B cell (primary cell): ENCODE results near the gene CSNK1A1. TPM values are rescaled to one million over a fixed set of nuclear protein-coding genes. Genes with fewer than 3 reads are reported as not detected.

Experiments
- ATAC-seq: fragments of 200-7000 bp; cut with Tn5 transposase; one replicate; pipeline ENCODE4 v1.10.0; 2021; ENCODE audit warnings: low read depth, mild to moderate bottlenecking, moderate number of reproducible peaks, moderate library complexity
- CTCF ChIA-PET: fragments of 350-600 bp; sonication (Branson Sonifier 250); formaldehyde crosslinking; loops from one replicate; lab custom pipeline; 2021; ENCODE audit warnings: antibody characterized with exemption, inconsistent platforms; lab: Charles Lee
- POLR2A ChIA-PET: fragments of 350-600 bp; sonication (Branson Sonifier 250); formaldehyde crosslinking; loops from one replicate; lab custom pipeline; 2021; ENCODE audit warnings: antibody characterized with exemption; lab: Charles Lee
- DNase-seq: peaks from one replicate; pipeline ENCODE4 v3.0.0; 2013
- H2AFZ ChIP-seq: 2 replicates; pipeline ENCODE4 v1.6.1; 2012; ENCODE audit warnings: mild to moderate bottlenecking, low read depth, low read length; ENCODE audit not compliant: insufficient read depth, poor library complexity, severe bottlenecking
- H3K27ac ChIP-seq, 2 donors: 1 replicate in 1 of 2; 2 replicates in 1 of 2; pipeline ENCODE4 v1.5.1; 2012 to 2013; ENCODE audit warnings: low read length in 2 of 2, mild to moderate bottlenecking in 2 of 2, moderate library complexity in 1 of 2
- H3K27me3 ChIP-seq, 4 experiments: fragments of 200-600 bp in 1 of 4; sonication (generic) in 1 of 4; replicated peaks in 1 of 4; 1 replicate in 2 of 4; 2 replicates in 2 of 4; pipeline versions ENCODE4 v1.6.1 to v1.7.0; 2013 to 2016; ENCODE audit warnings: low read length in 3 of 4, mild to moderate bottlenecking in 2 of 4, mixed read lengths in 1 of 4, moderate library complexity in 1 of 4; ENCODE audit not compliant: insufficient read depth in 4 of 4, control insufficient read depth in 3 of 4; ENCODE audit errors: control extremely low read depth in 1 of 4
- H3K36me3 ChIP-seq, 2 experiments: replicated peaks in 1 of 2; 1 replicate in 1 of 2; 2 replicates in 1 of 2; pipeline versions ENCODE4 v1.6.1 to v1.7.1; 2013; ENCODE audit warnings: low read length in 1 of 2; ENCODE audit not compliant: insufficient read depth in 2 of 2, control insufficient read depth in 1 of 2; ENCODE audit errors: control extremely low read depth in 1 of 2, extremely low read depth in 1 of 2
- H3K4me1 ChIP-seq, 2 donors: fragments of 200-600 bp in 1 of 2; sonication (generic) in 1 of 2; 1 replicate in 1 of 2; 2 replicates in 1 of 2; pipeline versions ENCODE4 v1.5.1 to v1.6.1; 2013 to 2017; ENCODE audit warnings: low read length in 2 of 2; ENCODE audit not compliant: control insufficient read depth in 2 of 2, insufficient read depth in 2 of 2
- H3K4me2 ChIP-seq: replicated peaks from 2 replicates; pipeline ENCODE3; 2012; ENCODE audit warnings: mild to moderate bottlenecking, low read depth, low read length; ENCODE audit not compliant: poor library complexity, severe bottlenecking
- H3K4me3 ChIP-seq, 5 experiments: fragments of 200-600 bp in 1 of 5; sonication (generic) in 1 of 5; 1 replicate in 3 of 5; 2 replicates in 2 of 5; pipeline versions ENCODE4 v1.5.1 to v1.7.0; 2011 to 2016; ENCODE audit warnings: low read length in 4 of 5, mild to moderate bottlenecking in 4 of 5, low read depth in 2 of 5, control low read depth in 1 of 5, moderate library complexity in 1 of 5; ENCODE audit not compliant: insufficient read depth in 1 of 5; ENCODE audit errors: control extremely low read depth in 1 of 5, extremely low read depth in 1 of 5
- H3K79me2 ChIP-seq: fragments of 200-600 bp; sonication (generic); one replicate; pipeline ENCODE4 v1.6.0; 2016; ENCODE audit warnings: low read length; ENCODE audit not compliant: control insufficient read depth, insufficient read depth
- H3K9ac ChIP-seq: fragments of 200-600 bp; sonication (generic); 2 replicates; pipeline ENCODE4 v1.6.1; 2017; ENCODE audit warnings: mild to moderate bottlenecking, low read length, moderate library complexity
- H3K9me3 ChIP-seq, 3 donors: one replicate each; pipeline versions ENCODE4 v1.6.1 to v1.7.1; 2013; ENCODE audit warnings: low read length in 2 of 3; ENCODE audit not compliant: control insufficient read depth in 2 of 3, insufficient read depth in 1 of 3; ENCODE audit errors: control extremely low read depth in 1 of 3
- H4K20me1 ChIP-seq: 2 replicates; pipeline ENCODE4 v1.6.0; 2012; ENCODE audit warnings: mild to moderate bottlenecking, low read length; ENCODE audit not compliant: insufficient read depth, control insufficient read depth, poor library complexity, severe bottlenecking
- H3K27ac Mint-ChIP-seq: one replicate; pipeline ENCODE4 v1.8.0; 2021; ENCODE audit warnings: mixed read lengths
- H3K27me3 Mint-ChIP-seq: one replicate; pipeline ENCODE4 v1.8.0; 2021; ENCODE audit warnings: mixed read lengths
- H3K4me1 Mint-ChIP-seq: one replicate; pipeline ENCODE4 v1.8.0; 2021; ENCODE audit warnings: mixed read lengths
- H3K4me3 Mint-ChIP-seq: one replicate; pipeline ENCODE4 v1.8.0; 2021; ENCODE audit warnings: mixed read lengths
- H3K9me3 Mint-ChIP-seq: one replicate; pipeline ENCODE4 v1.8.0; 2022; ENCODE audit warnings: mixed read lengths; ENCODE audit not compliant: insufficient read depth
- CTCF ChIP-seq: fragments of 200-600 bp; IDR thresholded peaks from one replicate; pipeline ENCODE4 v1.8.0; 2022; ENCODE audit warnings: antibody characterized with exemption, mild to moderate bottlenecking
- EZH2 ChIP-seq: IDR thresholded peaks from 2 replicates; pipeline ENCODE4 v1.6.1; 2012; ENCODE audit warnings: borderline replicate concordance, low read depth, mild to moderate bottlenecking, moderate library complexity, low read length; ENCODE audit not compliant: insufficient read depth, poor library complexity, severe bottlenecking
- WGBS: methylation state at CpG from one replicate; pipeline ENCODE4 v1.1.5; 2013; ENCODE audit warnings: missing lambda C conversion rate; ENCODE audit not compliant: insufficient coverage; 5-methylcytosine and 5-hydroxymethylcytosine counted together
- intact Hi-C: fragments of 100-400 bp; cut with micrococcal nuclease; formaldehyde crosslinking; loops from one replicate; pipeline ENCODE4 v1.10.0; 2022
- polyA plus RNA-seq: library from polyadenylated mRNA; depleted of rRNA; stranded (reverse); fragments of >200 nt; gene quantifications from 2 replicates; pipeline ENCODE4 v1.2.3, GENCODE V29; 2012
- total RNA-seq, 2 donors: library from RNA; stranded (reverse); fragments of 120-200 nt in 1 of 2; gene quantifications; 1 replicate in 1 of 2; 2 replicates in 1 of 2; pipeline versions ENCODE4 v1.2.3 to v1.2.4, GENCODE V29; 2013 to 2022

The CSNK1A1 gene
- total and polyA plus RNA-seq, 2 donors (not counting 1 experiment from before 2014, with no cell fraction given) = 45.9 to 168 TPM

- ChIA-PET POLR2A (interaction anchor here (0.6 to 1.7 kb wide), 7 partner anchors 11 to 205 kb away, joined by 3 to 15 read pairs (median 5); partner anchors contain the start of gene GRPEL2), CTCF (interaction anchor here (0.7 to 2.0 kb wide), 14 partner anchors 8 to 820 kb away, joined by 3 to 9 read pairs (median 3); partner anchors contain the start of genes PCYOX1L and TIGD6)
- Histone ChIP-seq H4K20me1 (peaks cover 34% of the 10 kb centered on the region), H3K9ac (peak overlapping the region; percentile 95), H3K27me3 (no peaks in the 10 kb centered on the region), H3K4me1 (peaks cover 20 to 27% of the 10 kb centered on the region in 2 donors), H3K4me2 (peak overlapping the region; percentile 91), H3K27ac (peak overlapping the region; percentile 87 to 97), H2AFZ (peak overlapping the region; percentile 86), H3K9me3 (peaks cover 0 to 2% (median 0%) of the 10 kb centered on the region in 3 donors), H3K79me2 (peaks cover 59% of the 10 kb centered on the region), H3K4me3 (peak overlapping the region; percentile 93 to 99 (median 97)), H3K36me3 (peaks cover 2 to 30% of the 10 kb centered on the region in 2 experiments)
- no peaks in the 10 kb centered on the region for H3K27me3 Mint-ChIP-seq
- intact Hi-C loops = loop anchor here (1.0 to 5.0 kb wide), 8 partner anchors 182 to 1706 kb away; partner anchors contain the start of genes DCTN4, FBXO38, GRPEL2 and HMGXB3
- no peak for TF ChIP-seq CTCF
- TF ChIP-seq EZH2 = no peak
- peak overlapping the region; percentile 97 for H3K4me3 Mint-ChIP-seq
- DNase-seq (no peak), ATAC-seq (no peak)
- WGBS = 1% methylated on average over 39 of the region's 40 CpGs
- peaks cover 35% of the 10 kb centered on the region for H3K4me1 Mint-ChIP-seq
- H3K9me3 Mint-ChIP-seq = no peaks in the 10 kb centered on the region
- peak overlapping the region; percentile 99 for H3K27ac Mint-ChIP-seq
These were observed 529 bp downstream of the CSNK1A1 start for GRCh38 chr5:149550594-149551226.

GRCh38 chr5:149550268-149550583, 1.0 kb downstream of the CSNK1A1 start:
- Histone ChIP-seq H3K4me2 (peak overlapping the region; percentile 91), H4K20me1 (peaks cover 39% of the 10 kb centered on the region), H3K9ac (peak overlapping the region; percentile 95), H3K79me2 (peaks cover 64% of the 10 kb centered on the region), H3K4me3 (peak overlapping the region; percentile 93 to 99 (median 97)), H3K4me1 (peaks cover 20 to 27% of the 10 kb centered on the region in 2 donors), H3K36me3 (peaks cover 2 to 35% of the 10 kb centered on the region in 2 experiments), H3K27me3 (no peaks in the 10 kb centered on the region), H3K9me3 (peaks cover 0 to 2% (median 0%) of the 10 kb centered on the region in 3 donors), H2AFZ (peak overlapping the region; percentile 86), H3K27ac (peak overlapping the region; percentile 87 to 97)
- Mint-ChIP-seq H3K4me3 (peak overlapping the region; percentile 97), H3K27ac (peak overlapping the region; percentile 99), H3K27me3 (no peaks in the 10 kb centered on the region), H3K9me3 (no peaks in the 10 kb centered on the region), H3K4me1 (peaks cover 37% of the 10 kb centered on the region)
- DNase-seq (no peak), ATAC-seq (no peak)
- TF ChIP-seq EZH2 = no peak
- TF ChIP-seq CTCF = no peak
- 5% methylated on average over 12 of the region's 12 CpGs for WGBS
- CTCF ChIA-PET = interaction anchor here (0.7 to 1.8 kb wide), 9 partner anchors 10 to 819 kb away, joined by 3 to 9 read pairs (median 3); partner anchors contain the start of genes GRPEL2, PCYOX1L and TIGD6
- intact Hi-C loops = loop anchor here (2.0 to 5.0 kb wide), 3 partner anchors 182 to 1707 kb away; partner anchors contain the start of genes DCTN4 and PPARGC1B
- POLR2A ChIA-PET = interaction anchor here (0.6 to 1.3 kb wide), 5 partner anchors 11 to 185 kb away, joined by 3 to 9 read pairs (median 4); no protein-coding TSS in a partner anchor
